ENCODE measurements around the gene ZBTB37. TPM values are rescaled to one million over a fixed set of nuclear protein-coding genes. Genes with fewer than 3 reads are reported as not detected.
"Not testable (repeated sequence)": the region's sequence is repeated elsewhere in the genome, so short reads cannot be mapped to it uniquely, and the experiment has no call there.

Gene ZBTB37, protein sequence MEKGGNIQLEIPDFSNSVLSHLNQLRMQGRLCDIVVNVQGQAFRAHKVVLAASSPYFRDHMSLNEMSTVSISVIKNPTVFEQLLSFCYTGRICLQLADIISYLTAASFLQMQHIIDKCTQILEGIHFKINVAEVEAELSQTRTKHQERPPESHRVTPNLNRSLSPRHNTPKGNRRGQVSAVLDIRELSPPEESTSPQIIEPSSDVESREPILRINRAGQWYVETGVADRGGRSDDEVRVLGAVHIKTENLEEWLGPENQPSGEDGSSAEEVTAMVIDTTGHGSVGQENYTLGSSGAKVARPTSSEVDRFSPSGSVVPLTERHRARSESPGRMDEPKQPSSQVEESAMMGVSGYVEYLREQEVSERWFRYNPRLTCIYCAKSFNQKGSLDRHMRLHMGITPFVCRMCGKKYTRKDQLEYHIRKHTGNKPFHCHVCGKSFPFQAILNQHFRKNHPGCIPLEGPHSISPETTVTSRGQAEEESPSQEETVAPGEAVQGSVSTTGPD
- total RNA-seq = 4.7 TPM

DNA sequence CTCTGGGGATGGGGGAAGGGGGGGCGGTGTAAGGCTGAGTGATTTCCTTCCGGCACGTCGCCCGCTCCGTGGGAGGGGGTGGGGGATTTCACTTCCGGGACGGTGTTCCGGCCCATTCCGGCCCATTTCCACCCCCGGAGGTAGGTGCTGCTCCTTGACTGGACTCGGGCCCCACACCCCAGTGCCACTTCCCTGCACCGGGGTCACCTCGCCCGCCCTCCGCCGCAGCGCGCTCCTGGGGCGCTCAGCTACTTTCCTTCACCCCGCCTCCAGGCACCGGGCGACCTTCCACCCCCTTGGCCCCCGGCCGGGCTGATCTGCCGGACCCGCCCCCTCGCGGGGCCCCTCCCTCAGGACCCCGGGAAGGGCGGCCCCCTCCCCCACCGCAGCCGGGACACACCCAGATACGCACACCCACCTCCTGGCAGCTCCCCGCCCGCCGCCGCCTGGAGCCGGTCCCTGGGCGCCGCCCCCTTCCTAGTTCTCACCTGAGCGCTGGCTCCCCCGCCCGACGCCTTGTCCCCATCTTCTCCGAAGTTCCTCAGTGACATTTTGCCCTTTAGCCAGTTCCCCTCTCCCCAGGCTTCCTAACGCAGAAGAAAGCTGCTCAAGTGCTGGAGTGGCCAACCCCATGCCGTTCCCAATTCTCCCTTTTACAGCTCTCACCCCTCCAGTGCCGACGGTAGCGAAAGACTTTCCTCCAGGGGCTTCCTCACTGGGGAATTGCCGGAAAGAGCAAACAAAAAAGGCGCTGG, at the start of gene ZBTB37:
ZBTB37 (plus strand) TSS at position 115 of the 755 bp plus-strand sequence. CDS start 1,846 bp downstream, outside the sequence.
- DNase-seq (ENCODE audit: low spot score) = peak; percentile 93
- peak; percentile 79 for ATAC-seq

DNA sequence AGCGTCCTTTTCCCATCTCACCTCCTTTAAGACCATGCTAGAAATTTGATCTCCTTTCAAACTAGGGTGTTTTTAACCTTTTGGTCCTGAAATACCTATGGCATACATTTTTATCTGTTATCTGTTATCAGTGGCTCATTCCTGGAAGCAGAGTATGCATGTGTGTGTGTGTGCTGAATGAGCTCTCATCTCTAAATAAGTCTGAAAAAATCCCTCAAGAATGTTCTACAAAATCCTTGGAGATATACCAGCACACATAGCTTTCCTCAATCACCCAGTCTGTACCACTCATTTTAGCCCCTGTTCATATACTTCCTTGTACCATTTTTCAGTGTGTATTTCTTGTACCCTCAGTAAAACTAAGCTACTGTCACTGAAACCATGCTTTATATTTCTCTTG, 49.7 kb upstream of the ZBTB37 start:
- ATAC-seq (no peak), DNase-seq (ENCODE audit: low spot score) (no peak)

DNA sequence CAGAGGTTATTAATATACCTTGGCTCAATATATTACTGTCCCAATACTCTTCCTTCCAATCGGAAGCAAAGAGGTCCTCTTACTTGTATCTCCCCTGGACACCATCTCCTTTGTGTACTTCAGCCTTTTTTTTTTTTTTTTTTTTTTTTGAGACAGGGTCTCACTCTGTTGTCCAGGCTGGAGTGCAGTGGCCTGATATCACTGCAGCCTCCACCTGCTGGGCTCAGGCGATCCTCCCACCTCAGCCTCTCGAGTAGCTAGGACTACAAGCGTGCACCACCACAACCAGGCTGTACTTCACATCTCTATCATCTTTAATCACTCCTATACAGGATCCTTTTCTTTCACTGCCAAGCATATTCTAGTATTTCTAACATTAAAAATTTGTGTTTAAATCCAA, 46.5 kb upstream of the ZBTB37 start:
- ATAC-seq (no peak), DNase-seq (ENCODE audit: low spot score) (no peak)

DNA sequence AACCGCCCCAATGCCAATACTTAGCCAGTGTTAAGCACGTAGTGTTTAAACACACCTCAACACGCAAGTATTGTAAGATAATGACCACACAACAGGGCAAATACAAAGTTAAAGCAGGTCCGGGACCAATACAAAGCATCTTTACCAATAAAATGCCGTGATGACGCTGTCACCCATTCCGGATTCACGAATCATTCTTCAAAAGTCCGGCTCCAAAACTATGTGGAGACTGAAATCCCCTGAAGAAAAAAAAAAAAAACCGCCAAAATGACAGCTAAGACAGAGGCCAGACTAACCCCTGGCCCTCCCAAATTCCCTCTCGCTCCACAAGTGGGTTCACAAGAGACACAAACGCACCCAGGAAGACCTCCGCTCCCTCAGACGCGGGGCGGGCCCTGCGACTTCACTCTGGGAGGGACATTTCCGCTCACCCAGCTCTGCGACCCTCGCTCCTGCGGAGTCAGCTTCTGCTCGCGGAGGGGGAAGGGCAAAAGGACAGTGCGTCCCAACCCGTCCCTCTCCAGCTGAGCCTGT, 44.3 kb upstream of the ZBTB37 start:
- DNase-seq (ENCODE audit: low spot score) = no peak
- no peak for ATAC-seq

DNA sequence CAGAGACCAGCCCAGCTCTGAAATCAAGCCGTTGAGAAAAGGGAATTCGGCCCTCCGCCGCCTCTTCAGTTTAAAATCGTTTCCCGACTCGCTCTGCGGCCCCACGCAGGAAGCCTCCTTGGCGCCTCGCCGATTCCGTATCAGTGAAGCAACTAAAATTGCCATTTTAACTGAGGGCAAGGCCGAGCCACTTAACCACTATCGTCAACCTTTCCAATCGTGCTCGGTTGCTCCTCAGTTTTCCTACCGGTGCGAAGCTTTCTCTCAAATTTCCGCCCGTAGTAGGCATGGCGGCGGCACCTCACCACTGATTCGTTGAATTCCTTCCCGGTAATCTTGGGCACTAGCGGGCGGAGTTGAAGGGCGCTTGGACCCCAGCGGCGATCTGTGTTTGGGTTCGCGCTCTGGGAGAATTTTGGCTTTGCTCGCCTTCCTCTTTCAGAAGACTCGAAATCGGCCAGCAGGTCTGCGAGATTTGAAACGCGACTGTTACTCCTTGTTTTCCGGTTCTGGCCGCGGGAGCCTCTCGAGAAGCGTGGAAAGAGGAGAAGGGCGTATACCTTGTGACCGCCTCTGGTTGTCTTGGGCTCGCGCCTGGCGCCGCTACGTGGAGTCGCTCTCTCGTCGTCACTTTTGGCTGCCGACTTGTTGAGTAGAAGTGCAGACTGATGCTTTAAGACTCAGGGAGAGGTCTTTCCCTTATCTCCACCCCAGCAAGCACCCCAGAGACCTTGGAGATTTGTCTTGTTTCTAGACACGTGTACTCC, 43.7 kb upstream of the ZBTB37 start, which contains the start of the genes CENPL and DARS2:
CENPL (minus strand) TSS at position 569 of the 767 bp plus-strand sequence. CDS start 13,584 bp downstream, outside the sequence.
DARS2 (plus strand) TSS at position 359 of the 767 bp plus-strand sequence. CDS start 557 bp downstream, outside the sequence.
- ATAC-seq (peak; percentile 97), DNase-seq (ENCODE audit: low spot score) (peak; percentile 97)

DNA sequence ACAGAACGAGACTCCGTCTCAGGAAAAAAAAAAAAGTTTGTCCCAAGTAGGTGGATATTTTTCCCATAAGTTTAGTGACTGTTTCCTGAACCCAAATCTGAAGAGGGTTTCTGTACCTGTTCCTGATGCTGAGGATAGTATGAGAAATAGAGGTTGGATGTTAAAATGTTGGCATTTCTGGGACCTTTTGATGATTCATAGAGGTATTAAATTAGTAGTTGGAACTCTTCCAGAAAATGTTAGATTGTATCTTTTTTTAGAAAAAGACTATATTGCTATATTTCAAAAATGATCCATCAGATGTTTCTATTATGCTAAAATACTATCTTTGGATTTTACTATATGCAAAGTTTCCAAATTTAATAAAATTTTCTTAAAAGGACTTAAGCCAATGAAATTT, 40.6 kb upstream of the ZBTB37 start:
- DNase-seq (ENCODE audit: low spot score) (no peak), ATAC-seq (no peak)

DNA sequence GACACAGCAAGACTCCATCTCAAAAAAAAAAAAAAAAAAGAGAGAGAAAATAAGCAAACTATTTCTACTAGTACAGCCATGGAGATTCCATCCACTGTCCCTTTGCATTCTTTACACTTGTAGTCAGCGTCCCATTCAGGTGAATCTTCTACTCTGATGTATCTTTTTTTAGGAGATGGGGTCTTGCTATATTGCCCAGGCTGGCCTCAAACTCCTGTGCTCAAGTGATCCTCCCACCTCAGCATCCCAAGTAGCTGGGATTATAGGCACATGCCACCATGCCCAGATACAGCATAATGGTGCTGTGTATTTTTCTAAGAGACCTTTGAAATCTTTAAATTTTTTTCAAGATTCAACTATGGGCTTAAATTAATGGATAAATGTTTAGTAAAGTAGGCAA, 35.4 kb upstream of the ZBTB37 start:
- ATAC-seq (no peak), DNase-seq (ENCODE audit: low spot score) (no peak)

DNA sequence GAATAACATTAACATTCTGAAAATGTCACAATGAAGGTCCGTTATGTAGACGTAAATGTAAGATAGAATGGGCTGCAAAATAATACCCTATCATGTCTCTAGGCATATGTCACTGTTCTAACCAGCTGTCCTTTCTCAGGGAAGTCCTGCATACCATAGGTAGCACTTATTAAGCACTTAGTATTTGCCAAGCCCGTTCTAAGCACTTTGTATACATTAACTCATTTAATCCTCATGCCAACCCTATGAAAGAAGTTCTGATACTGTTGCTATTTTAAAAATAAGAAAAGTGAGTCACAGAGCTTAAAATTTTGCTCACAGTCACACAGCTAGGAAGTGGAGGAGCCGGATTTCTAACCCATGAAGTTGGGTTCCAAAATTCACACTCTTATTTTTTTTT, 16.1 kb upstream of the ZBTB37 start:
- ATAC-seq (no peak), DNase-seq (ENCODE audit: low spot score) (no peak)

DNA sequence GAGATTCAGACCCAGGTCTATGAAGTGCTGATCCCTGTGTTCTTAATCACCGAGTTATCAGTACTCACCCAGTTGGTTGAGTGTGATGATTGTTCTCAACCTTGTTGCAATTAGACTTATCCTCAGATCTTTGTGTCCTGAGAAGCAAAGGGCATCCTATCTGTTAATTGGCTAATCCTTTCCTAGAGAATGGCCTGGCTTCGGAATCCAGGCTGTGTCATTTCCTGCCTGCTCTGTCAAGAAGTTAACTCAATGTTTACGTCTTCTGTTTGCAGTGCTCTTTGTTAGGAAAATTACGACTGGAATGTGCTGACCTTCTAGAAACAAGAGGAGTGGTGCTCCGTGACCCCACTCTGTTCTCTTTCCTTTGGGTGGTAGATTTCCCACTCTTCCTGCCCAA, 15.1 kb upstream of the ZBTB37 start:
- DNase-seq (ENCODE audit: low spot score) (no peak), ATAC-seq (no peak)

DNA sequence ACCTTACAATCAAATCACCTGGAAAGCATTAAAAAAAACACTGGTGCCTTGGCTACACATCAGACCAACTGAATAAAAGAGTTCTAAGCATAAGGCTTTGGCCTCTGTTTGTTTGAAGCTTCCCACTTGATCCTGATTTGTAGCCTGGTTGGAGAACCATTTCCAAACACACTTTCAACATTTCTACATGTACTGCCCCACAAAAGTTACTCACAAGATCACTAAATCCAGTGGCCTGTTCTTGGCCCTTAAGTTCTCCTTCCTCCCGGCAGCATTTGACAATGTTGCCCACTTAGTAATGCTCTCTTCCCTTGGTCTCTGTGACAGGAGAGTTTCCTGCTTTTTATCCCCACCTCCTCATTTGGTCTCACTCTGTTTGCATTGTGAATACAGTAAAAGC, 12.2 kb upstream of the ZBTB37 start:
- DNase-seq (ENCODE audit: low spot score) (no peak), ATAC-seq (no peak)

DNA sequence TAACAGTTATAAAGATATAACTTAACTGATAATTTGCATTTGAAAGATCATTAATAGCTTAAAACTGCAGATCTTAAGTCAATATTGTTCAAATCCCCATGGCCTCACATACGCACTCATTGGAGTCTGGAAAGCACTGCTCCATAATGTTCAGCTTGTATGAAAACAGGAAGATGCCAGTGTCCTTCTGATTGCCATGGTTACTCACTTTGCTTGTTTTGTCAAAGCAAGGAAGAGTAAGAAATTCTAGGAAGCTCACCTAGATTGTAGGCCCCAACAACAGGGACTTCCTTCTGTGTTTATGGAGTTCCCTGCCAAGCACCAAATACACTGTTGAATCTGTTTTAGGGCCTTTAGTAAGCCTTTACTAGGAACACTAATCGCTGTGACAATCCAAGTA, 11.3 kb upstream of the ZBTB37 start:
- no peak for DNase-seq (ENCODE audit: low spot score)
- ATAC-seq = no peak

DNA sequence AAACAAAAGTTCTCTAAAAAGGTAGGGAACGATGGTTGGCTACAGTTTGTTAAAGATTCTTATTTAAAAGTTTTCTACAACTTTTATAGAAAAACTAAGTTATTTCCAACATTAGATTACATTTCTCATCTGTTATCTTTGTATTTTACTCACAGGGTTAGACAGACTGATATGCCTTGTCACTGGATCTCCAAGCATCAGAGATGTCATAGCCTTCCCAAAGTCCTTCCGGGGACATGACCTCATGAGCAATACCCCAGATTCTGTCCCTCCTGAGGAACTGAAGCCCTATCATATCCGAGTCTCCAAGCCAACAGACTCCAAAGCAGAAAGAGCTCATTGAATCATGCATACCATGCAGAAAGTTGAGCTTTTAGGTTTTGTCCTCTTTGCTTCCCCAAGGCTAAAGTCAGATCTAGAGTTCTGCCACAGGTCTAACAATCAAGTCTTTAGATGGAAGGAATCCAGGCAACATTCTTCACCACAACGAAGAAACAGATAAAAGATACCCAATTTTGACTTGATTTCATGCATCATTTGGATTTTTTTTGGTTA, 10.7 kb upstream of the ZBTB37 start:
- DNase-seq (ENCODE audit: low spot score) (no peak), ATAC-seq (no peak)

DNA sequence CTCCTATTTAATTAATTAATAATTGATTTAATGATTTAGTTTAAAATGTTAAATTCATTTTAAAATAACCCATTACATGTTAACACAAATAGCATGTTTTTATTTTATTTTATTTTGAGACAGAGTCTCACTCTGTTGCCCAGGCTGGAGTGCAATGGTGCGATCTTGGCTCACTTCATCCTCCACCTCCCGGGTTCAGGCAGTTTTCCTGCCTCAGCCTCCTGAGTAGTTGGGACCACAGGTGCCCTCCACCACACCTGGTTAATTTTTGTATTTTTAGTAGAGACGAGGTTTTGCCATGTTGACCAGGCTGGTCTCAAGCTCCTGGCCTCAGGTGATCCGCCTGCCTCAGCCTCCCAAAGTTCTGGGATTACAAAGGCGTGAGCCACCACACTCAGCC, 8.6 kb upstream of the ZBTB37 start:
- ATAC-seq; DNase-seq (ENCODE audit: low spot score): not testable (repeated sequence)

DNA sequence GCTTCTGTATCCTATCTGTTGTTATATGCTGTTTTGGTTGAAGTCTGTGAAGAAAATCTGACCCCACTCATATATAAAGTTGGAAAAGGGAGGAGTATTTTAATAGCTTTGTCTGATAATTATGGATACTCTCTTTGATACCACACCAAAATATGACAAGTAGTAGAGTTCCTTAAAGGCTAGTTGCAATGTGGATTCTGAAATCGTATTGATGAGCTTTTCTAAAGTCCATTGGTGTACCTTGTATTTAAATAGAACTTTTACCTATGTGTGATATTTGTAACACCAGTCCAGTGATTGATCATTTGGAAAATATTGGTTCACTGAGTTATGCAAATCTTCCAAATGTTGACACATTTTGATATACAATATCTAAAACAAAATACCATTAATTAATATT, 8.1 kb upstream of the ZBTB37 start:
- ATAC-seq (no peak), DNase-seq (ENCODE audit: low spot score) (no peak)

DNA sequence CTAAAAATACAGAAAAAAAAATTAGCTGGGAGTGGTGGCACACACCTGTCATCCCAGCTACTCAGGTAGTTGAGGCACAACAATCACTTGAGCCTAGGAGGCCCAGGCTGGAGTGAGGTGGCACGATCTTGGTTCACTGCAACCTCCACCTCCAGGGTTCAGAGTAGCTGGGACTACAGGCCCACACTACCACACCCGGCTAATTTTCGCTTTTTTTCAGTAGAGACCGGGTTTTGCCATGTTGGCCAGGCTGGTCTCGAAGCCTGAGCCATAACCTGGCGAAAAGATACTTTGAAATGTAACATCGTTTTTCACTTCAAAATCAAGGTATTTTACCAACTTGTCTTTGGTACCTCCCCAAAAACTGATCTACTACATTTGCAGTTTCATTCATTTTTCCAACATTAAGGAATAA, 6.4 kb upstream of the ZBTB37 start:
- DNase-seq (ENCODE audit: low spot score) = no peak
- ATAC-seq = no peak

DNA sequence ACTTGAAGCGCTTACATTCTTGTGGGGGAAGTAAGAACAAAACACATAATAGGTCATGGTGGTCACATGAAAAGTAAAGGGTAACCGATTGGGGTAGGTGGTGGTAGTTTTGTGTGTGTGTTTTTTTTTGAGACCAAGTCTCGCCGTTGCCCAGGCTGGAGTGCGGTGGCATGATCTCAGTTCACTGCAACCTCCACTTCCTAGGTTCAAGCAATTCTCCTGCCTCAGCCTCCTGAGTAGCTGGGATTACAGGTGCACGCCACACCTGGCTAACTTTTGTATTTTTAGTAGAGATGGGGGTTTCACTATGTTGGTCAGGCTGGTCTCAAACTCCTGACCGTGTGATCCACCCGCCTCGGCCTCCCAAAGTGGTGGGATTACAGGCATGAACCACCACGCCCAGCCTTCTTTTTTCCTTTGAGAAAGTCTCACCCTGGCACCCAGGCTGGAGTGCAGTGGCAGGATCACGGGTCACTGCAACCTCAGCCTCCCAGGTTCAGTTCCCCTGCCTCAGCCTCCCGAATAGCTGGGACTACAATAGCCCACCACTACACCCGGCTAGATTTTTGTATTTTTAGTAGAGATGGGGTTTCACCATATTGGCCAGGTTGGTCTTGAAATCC, 5.9 kb upstream of the ZBTB37 start:
- not testable (repeated sequence) for ATAC-seq; DNase-seq (ENCODE audit: low spot score)

DNA sequence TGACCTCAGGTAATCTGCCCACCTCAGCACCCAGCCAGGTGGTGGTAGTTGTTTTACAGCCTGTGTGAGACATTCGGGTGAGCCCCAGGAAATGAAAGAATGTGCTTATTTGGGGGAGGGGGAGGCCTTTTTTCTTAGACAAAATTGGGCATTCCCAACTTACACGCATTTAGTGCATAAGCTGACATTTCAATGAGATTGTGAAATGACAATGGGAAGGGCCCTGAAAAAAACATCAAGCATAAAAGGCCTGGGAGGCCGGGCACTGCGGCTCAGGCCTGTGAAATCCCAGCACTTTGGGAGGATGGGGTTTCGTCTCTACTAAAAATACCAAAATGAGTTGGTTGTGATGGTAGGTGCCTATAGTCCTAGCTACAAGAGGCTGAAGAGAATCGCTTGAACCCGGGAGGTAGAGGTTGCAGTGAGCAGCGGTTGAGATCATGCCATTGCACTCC, 5.4 kb upstream of the ZBTB37 start:
- DNase-seq (ENCODE audit: low spot score) (no peak), ATAC-seq (no peak)

DNA sequence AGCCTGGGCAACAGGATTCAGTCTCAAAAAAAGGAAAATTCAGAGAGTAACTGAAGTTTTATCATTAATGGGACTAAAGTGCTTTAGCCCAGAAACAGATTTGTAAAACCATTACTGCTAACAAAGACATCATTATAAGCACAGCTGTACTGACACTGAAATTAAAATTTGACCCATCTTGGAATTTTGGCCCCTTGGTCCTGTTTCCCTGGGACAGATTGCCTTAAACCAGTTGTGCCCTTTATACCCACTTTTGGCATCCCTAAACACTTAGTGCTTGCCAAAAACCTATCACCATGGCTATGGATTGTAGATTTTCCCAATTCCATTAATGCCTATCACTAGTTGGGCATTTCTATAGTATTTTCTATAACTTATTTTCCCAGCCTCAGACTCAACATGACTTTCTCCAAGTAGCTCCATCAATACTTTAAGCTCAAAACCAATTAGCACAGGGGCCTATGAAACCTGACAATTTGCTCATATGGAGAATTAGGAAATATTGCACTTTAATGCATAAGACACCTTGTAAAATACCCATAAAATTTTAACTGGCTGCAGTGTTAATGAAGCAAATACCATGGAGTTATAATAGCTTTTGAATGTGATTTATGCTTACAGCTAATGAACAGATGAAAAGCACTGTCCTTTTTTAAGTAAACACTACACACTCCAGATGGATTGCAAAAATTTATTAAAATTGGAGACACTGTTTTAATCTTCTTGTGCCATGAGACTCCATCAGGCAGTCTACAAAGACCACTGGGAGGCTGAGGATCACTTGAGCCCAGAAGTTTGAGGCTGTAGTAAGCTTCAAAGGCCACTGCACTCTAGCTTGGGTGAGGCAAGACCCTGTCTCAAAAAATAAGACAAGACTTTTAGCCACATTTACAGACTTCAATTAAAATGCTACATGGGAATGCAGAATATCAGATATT, 4.7 kb upstream of the ZBTB37 start:
- ATAC-seq = no peak

More for the DNA sequence above, 4.7 kb upstream of the ZBTB37 start:
- no peak for DNase-seq (ENCODE audit: low spot score)

All from left lobe of liver (tissue), 2 donors.